PC-3 (cell line): ENCODE data around the gene ZNF385C. TPM values are rescaled to one million over a fixed set of nuclear protein-coding genes. Genes with fewer than 3 reads are reported as not detected.
A peak's percentile ranks its signal among the peaks of the same experiment; 100 is the strongest.

ENCODE experiments used
- ATAC-seq: fragments of 200-7000 bp; cut with Tn5 transposase; 2 replicates; pipeline ENCODE4 v1.9.1; 2020; ENCODE audit warnings: mild to moderate bottlenecking, moderate library complexity
- BruUV-seq: library from RNA; stranded (reverse); fragments of 400-500 nt; replicated peaks from 2 replicates; lab custom pipeline; 2021; lab: Mats Ljungman, UMichigan
- CTCF ChIA-PET: fragments of 300-600 bp; sonication (Branson Sonifier 250); formaldehyde crosslinking; loops from one replicate; lab custom pipeline; 2022; ENCODE audit warnings: antibody characterized with exemption; lab: Charles Lee
- POLR2A ChIA-PET: fragments of 300-600 bp; sonication (Branson Sonifier 250); formaldehyde crosslinking; loops from one replicate; lab custom pipeline; 2022; ENCODE audit warnings: antibody characterized with exemption; ENCODE audit not compliant: unreplicated experiment; lab: Charles Lee
- DNase-seq: peaks from one replicate; pipeline ENCODE4 v3.0.0-alpha.2; 2015
- H2AFZ ChIP-seq: fragments of 300-600 bp; sonication (generic); 2 replicates; pipeline ENCODE4 v1.6.0; 2016; ENCODE audit warnings: antibody characterized with exemption, low read length
- H3F3A ChIP-seq: fragments of 300-600 bp; sonication (generic); one replicate; pipeline ENCODE4 v1.6.0; 2017; ENCODE audit warnings: antibody characterized with exemption, low read length, control low read depth, mild to moderate bottlenecking; ENCODE audit not compliant: unreplicated experiment
- H3K27ac ChIP-seq: fragments of 300-600 bp; sonication (generic); 2 replicates; pipeline ENCODE4 v1.5.1; 2016; ENCODE audit warnings: mild to moderate bottlenecking, low read length
- H3K27me3 ChIP-seq: fragments of 300-600 bp; sonication (generic); 2 replicates; pipeline ENCODE4 v1.6.1; 2016; ENCODE audit warnings: low read length, mixed read lengths
- H3K36me3 ChIP-seq: fragments of 300-600 bp; sonication (generic); 2 replicates; pipeline ENCODE4 v1.6.1; 2016; ENCODE audit warnings: low read depth, mixed run types, low read length, mixed read lengths
- H3K4me1 ChIP-seq: fragments of 300-600 bp; sonication (generic); 2 replicates; pipeline ENCODE4 v1.5.1; 2016; ENCODE audit warnings: low read length; ENCODE audit not compliant: insufficient read depth
- H3K4me2 ChIP-seq: fragments of 300-600 bp; sonication (generic); 2 replicates; pipeline ENCODE4 v1.6.0; 2016; ENCODE audit warnings: low read length
- H3K4me3 ChIP-seq: fragments of 300-600 bp; sonication (generic); 2 replicates; pipeline ENCODE4 v1.5.1; 2016; ENCODE audit warnings: mild to moderate bottlenecking, low read length, mixed read lengths
- H3K79me2 ChIP-seq: fragments of 300-600 bp; sonication (generic); 2 replicates; pipeline ENCODE4 v1.6.1; 2017; ENCODE audit warnings: low read length, mixed read lengths
- H3K9ac ChIP-seq: fragments of 300-600 bp; sonication (generic); 2 replicates; pipeline ENCODE4 v1.6.0; 2016; ENCODE audit warnings: mild to moderate bottlenecking, low read length
- H3K9me2 ChIP-seq: fragments of 300-600 bp; sonication (generic); replicated peaks from 2 replicates; pipeline ENCODE4 v1.6.1; 2016; ENCODE audit warnings: mixed run types, low read length, mixed read lengths
- H3K9me3 ChIP-seq: fragments of 300-600 bp; sonication (generic); 2 replicates; pipeline ENCODE4 v1.6.1; 2016; ENCODE audit warnings: low read length, mixed read lengths
- H4K20me1 ChIP-seq: fragments of 300-600 bp; sonication (generic); 2 replicates; pipeline ENCODE4 v1.6.1; 2016; ENCODE audit warnings: low read length, mixed read lengths
- CTCF ChIP-seq: fragments of 300-600 bp; sonication (generic); conservative IDR thresholded peaks from 2 replicates; pipeline ENCODE4 v1.5.1; 2017; ENCODE audit warnings: antibody characterized with exemption, low read depth, mild to moderate bottlenecking, low read length
- EZH2 ChIP-seq: fragments of 300-600 bp; sonication (generic); IDR thresholded peaks from one replicate; pipeline ENCODE4 v1.6.1; 2017; ENCODE audit warnings: antibody characterized with exemption, mild to moderate bottlenecking, low read length; ENCODE audit not compliant: unreplicated experiment
- EZH2phosphoT487 ChIP-seq: fragments of 300-600 bp; sonication (generic); IDR thresholded peaks from 2 replicates; pipeline ENCODE4 v1.6.1; 2018; ENCODE audit warnings: mild to moderate bottlenecking, antibody characterized with exemption, low read length, borderline replicate concordance
- intact Hi-C: fragments of 100-400 bp; cut with micrococcal nuclease; formaldehyde crosslinking; loops from 2 replicates; pipeline ENCODE4 v1.9.0; 2023
- total RNA-seq: library from RNA; depleted of rRNA; stranded (reverse); fragments of >200 nt; gene quantifications from 2 replicates; pipeline ENCODE4 v1.2.3, GENCODE V29; 2014; rRNA removed

Gene ZNF385C
- total RNA-seq, 1 experiment from 2014 or later: 0.04 TPM

- BruUV-seq: no TSS peak
- Histone ChIP-seq H3K4me1 (peaks cover 13% of the 10 kb centered on the region), H4K20me1 (peaks cover 3% of the 10 kb centered on the region; the same call in 1 of the 2 replicates), H3K79me2 (no peaks in the 10 kb centered on the region), H3K4me2 (no peak overlapping the region), H3F3A (no peaks in the 10 kb centered on the region), H3K9me3 (no peaks in the 10 kb centered on the region), H3K9ac (no peak overlapping the region), H3K36me3 (peaks cover 19% of the 10 kb centered on the region; the same call in 1 of the 2 replicates), H3K27me3 (no peaks in the 10 kb centered on the region), H3K4me3 (no peak overlapping the region), H3K9me2 (no peaks in the 10 kb centered on the region), H3K27ac (no peak overlapping the region), H2AFZ (no peak overlapping the region)
- TF ChIP-seq EZH2 (no peak), CTCF (no peak), EZH2phosphoT487 (no peak)
- CTCF ChIA-PET: no interaction called here
- POLR2A ChIA-PET: interaction anchor here (0.6 kb wide), 1 partner anchor 14 kb away, joined by 12 read pairs; no protein-coding TSS in a partner anchor
- DNase-seq (peak; percentile 43), ATAC-seq (no peak)
- intact Hi-C loops: no loop called here
Observed at GRCh38 chr17:41977991-41978390, 120.3 kb downstream of the ZNF385C start.

- H3K4me1 ChIP-seq: peaks cover 24% of the 10 kb centered on the region
- no peaks in the 10 kb centered on the region for H3K27me3 ChIP-seq
- H4K20me1 ChIP-seq: peaks cover 7% of the 10 kb centered on the region
- peaks cover 21% of the 10 kb centered on the region; the same call in 1 of the 2 replicates for H3K36me3 ChIP-seq
- TF ChIP-seq CTCF: no peak
- no peak for TF ChIP-seq EZH2
- TF ChIP-seq EZH2phosphoT487: no peak
- no TSS peak for BruUV-seq
- ChIA-PET CTCF (no interaction called here), POLR2A (no interaction called here)
- no peaks in the 10 kb centered on the region for H3K9me2 ChIP-seq
- no peak overlapping the region for H3K4me2 ChIP-seq
- H3K9ac ChIP-seq: no peak overlapping the region
- ATAC-seq: no peak
- intact Hi-C loops: no loop called here
- DNase-seq: no peak
- H3K27ac ChIP-seq: no peak overlapping the region
- no peak overlapping the region for H2AFZ ChIP-seq
- H3K4me3 ChIP-seq: no peak overlapping the region
- no peaks in the 10 kb centered on the region for H3F3A ChIP-seq
- H3K79me2 ChIP-seq: peaks cover 13% of the 10 kb centered on the region; the same call in 1 of the 2 replicates
- no peaks in the 10 kb centered on the region for H3K9me3 ChIP-seq
Observed at GRCh38 chr17:41976142-41976768, 122.0 kb downstream of the ZNF385C start.

Other genes with a start within 250 kb of the ZNF385C start
- 16.5 and 19.9 TPM in 2 replicates for gene KLHL11, start 233.1 kb downstream of the ZNF385C start, total RNA-seq
- 110 and 114 TPM in 2 replicates for gene ACLY, start 179.5 kb downstream of the ZNF385C start, total RNA-seq
- 0.15 and 0.98 TPM in 2 replicates for gene ODAD4, start 167.9 kb downstream of the ZNF385C start, total RNA-seq
- gene CNP, start 131.7 kb downstream of the ZNF385C start, total RNA-seq: 75.4 and 91.6 TPM in 2 replicates
- gene DNAJC7, start 81.0 kb downstream of the ZNF385C start, total RNA-seq: 60.1 and 76.3 TPM in 2 replicates
- 39.4 and 46.6 TPM in 2 replicates for gene NKIRAS2, start 78.4 kb downstream of the ZNF385C start, total RNA-seq
- gene C17orf113, start 47.9 kb downstream of the ZNF385C start, total RNA-seq: 0.62 and 1.8 TPM in 2 replicates
- not detected in 2 replicates for gene DHX58, start 14.2 kb upstream of the ZNF385C start, total RNA-seq
- gene KAT2A, start 22.9 kb upstream of the ZNF385C start, total RNA-seq: not detected in 2 replicates
- gene HSPB9, start 24.3 kb upstream of the ZNF385C start, total RNA-seq: not detected in 2 replicates
- not detected in 2 replicates for gene RAB5C, start 56.5 kb upstream of the ZNF385C start, total RNA-seq
- gene KCNH4, start 82.7 kb upstream of the ZNF385C start, total RNA-seq: not detected in 2 replicates
- gene HCRT, start 87.0 kb upstream of the ZNF385C start, total RNA-seq: not detected in 2 replicates
- gene GHDC, start 96.0 kb upstream of the ZNF385C start, total RNA-seq: not detected in 2 replicates
- gene STAT5B, start 177.9 kb upstream of the ZNF385C start, total RNA-seq: not detected in 2 replicates
- gene STAT5A, start 190.0 kb upstream of the ZNF385C start, total RNA-seq: not detected in 2 replicates